ENCODE results near the gene TRIM6.
"Not testable (repeated sequence)": the region's sequence is repeated elsewhere in the genome, so short reads cannot be mapped to it uniquely, and the experiment has no call there.

TRIM6 gene

DNA sequence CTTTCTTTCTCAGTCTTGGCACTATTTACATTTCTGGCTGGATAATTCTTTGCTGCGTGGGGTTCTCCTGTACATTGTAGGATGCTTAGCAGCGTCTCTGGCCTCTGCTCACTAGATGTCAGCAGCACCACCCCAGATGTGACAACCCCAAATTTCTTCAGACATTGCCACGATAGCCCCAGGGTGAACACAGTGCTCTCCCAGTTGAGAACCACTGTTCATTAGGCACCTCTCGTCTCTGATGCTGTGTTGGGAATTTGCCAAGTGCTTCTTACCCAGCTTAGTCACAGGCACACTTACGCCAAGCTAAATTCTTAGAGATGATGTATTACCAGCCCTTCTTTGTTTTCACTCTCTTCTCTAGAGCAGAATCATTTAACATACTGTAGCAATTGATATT is 9.4 kb downstream of the TRIM6 start:
- no peak for DNase-seq

DNA sequence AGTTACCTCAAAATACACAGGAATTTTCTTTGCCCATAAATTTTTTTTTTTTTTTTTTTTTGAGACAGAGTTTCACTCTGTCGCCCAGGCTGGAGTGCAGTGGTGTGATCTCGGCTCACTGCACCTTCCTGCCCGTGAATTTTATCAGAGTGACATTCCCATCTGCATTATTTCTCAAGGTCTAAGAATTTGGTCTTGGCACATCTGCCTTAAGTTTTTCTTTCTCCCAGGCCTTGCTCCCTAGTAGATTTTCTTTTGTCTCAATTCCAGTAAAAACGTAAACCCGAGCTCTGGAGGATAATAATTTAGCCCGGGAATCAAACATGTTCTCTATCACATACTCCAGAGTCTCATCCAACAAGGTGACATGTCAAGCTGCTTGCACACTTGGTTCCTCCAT is 12.4 kb downstream of the TRIM6 start:
- no peak for DNase-seq

DNA sequence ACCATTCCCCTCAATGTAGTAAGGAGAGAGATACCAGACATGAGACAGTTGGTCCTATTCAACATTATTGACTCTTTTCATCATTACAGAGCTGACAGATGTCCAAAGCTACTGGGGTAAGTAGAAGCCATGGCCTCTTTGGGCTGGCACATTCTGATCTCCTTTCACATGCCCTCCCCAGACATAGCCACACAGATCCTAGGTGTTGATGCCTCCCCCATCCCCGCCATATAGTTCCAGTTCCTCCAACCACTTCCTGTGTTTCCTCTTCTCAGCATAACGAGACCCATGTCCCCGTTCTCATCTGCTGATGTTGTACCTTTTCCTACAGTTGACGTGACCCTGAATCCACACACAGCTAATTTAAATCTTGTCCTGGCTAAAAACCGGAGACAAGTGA is 14.0 kb downstream of the TRIM6 start:
- no peak for DNase-seq

DNA sequence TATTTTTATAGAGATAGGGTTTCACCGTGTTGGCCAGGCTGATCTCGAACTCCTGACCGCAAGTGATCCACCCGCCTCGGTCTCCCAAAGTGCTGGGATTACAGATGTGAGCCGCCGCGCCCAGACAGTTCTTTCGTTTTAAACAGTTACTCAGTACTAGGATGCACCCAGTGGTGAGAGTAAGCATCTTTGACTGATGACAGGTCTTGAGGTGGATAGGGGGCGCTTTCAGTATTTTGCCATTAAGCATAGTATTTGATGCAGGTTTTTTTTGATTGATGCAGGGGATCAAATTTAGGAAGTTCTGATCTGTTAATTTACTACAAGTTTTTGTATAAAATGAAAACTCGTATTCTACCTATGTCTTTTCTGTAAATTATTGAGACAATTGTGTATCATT is 15.2 kb downstream of the TRIM6 start:
- DNase-seq: no peak

DNA sequence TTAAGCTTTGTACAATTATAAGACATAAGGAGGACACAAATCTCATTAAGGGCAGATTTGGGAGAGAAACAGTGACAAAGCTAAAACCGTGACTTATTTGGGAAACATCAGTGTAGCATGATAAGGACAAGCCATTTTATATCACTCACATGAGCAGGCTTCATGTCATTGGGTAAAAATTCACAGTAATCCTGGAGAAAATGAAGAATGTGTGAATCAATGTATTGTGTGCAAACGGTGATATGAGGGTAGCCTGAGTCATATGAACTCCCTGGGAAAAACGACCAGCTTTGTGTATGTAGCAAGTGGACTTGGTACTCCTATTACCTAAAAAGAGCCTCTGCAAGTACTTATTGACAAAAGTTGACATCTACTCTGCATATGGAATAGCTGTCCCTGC is 22.4 kb downstream of the TRIM6 start:
- no peak for DNase-seq

DNA sequence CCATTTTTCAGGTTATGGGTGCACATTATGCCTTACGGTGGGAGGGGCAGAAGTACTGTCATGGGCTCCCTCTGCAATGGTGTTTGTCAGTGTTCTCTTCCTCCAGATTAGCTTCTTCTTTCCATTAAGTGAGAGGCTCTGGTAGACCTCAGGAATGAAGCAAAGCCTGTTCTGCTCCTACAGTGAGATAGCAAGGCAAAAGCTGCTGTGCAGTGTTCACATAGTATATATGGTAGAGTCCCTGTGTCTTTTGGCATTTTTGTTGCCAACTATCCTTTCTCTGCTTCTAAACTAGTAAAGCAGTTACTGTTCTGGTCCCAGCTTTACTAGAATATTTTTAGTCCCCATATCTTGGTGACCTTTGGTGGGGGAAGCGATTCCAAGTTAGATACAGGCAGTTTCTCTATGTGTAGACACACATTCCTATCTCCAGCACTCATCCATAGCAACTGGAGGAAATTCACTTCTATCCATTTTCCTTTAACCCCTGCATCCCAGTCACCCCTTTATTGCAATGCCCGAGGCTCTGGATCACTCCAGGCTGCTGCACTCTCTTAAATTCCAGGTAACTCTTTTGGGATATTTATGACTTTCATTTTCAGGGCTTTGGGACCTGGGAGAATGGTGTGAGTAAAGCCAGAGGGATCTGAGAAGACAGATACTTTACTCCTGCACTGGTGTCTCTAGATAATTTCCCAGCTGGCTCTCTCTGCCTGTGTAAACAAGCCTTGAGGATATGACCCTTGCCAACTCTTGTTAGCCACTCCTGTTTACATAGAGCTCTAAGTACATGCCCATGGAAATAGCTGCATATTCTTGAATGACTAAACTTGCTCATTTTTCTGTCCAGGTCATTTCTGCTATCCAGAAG is 24.4 kb downstream of the TRIM6 start:
- DNase-seq: no peak

DNA sequence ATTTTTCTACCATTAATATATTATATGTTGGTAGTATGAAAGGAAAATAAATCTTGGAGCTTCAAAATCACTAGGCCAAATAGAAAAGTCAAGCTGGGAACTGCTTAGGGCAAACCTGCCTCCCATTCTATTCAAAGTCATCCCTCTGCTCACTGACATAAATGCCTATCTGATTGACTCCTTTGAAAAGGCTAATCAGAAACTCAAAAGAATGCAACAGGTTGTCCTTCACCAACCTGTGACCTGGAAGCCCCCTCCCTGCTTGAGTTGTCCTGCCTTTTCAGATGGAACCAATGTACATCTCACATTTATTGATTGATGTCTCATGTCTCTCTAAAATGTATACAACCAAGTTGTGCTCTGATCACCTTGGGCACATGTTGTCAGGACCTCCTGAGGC is 25.1 kb downstream of the TRIM6 start:
- DNase-seq: no peak

DNA sequence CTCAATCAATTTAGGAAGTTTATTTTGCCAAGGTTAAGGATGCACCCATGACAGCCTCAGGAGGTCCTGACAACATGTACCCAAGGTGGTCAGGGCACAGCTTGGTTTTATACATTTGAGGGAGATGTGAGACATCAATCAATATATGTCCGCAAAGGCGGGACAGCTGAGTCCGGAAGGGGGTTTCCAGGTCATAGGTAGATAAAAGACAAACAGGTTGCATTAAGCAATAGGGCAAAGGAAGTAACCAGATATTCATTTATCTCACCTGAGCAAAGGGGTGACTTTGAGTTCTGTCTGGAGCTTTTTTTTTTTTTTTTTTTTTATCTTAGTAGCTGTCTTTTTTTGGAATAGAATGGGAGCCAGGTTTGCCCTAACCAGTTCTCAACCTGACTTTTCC is 26.4 kb downstream of the TRIM6 start:
- DNase-seq: no peak

DNA sequence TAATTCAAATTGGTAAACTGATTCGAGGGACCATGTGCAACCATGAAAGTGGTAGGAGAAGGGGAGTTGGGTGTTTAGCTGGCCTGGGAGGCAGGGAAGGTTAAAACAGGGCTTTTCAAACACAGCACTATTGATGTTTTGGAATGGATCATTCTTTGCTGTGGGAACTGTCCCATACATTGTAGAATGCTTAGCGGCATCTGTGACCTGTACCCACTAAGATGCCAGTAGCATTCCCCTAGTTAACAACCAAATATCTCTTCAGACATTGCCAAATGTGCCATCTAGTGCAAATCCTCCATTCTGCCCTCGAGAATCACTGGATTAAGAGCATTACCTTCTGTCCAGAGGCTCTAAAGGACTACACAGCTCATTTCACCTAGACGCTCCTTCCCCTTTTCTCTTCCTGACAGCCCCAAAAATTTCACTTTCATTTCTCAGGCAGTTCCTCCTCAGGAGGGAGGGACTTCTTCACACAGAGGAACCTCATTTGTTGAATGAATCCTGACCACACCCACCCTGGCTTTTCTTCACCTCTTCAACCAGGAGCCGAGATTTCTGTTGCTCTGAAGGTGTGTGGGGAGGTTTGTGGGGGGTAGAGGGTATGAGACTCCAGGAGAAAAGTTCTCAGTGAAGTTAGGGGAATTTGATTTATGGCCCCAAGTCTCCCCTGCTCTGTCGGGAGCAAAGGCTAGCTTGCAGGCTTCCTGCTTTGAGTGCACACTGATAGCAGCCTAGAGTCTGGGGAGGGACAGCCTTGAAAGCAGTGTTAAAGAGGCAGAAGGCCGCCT is 28.2 kb downstream of the TRIM6 start, which contains the start of gene TRIM34:
TSS of gene TRIM34 (plus strand) at position 513 of the 791 bp plus-strand sequence. CDS start 7,331 bp downstream, outside the sequence.
- no peak for DNase-seq

DNA sequence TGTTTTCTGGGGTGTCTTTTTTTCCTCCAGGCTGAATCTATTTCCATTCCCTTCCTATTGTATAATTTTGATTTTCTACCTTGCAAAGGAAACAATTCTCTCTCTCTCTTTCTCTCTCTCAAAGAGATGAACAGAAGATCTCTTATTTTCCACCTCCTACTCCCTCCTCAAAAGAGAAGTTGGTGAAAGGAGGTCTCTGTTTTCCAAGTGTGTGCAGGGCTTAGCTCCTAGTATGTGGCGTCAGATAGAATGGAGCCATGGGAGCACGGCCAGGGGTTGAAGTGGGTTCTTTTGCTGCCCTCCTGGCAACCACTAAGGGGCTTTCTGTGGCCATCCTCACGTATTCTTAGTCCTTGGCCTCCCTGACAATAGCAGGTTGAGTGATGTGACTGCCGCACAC is 28.8 kb downstream of the TRIM6 start:
- DNase-seq: no peak

DNA sequence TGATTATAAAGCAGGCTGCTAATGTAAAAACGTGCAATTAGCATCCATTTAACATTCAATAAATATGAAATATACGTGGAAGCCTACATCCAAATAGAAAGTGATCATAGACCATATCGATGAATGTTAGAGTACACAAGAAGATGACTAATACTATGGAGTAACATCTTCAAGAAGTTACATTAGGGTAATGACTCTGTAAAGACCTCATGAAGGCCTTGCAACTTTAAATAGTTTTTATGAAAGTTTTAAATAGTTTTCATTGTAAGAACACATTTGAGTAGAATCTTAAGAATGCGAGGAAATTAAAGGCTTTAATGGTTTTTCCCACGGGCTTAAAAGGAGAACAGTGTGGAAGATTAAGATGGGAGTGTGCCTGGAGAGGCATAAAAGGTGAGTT is 29.8 kb downstream of the TRIM6 start:
- DNase-seq: no peak

DNA sequence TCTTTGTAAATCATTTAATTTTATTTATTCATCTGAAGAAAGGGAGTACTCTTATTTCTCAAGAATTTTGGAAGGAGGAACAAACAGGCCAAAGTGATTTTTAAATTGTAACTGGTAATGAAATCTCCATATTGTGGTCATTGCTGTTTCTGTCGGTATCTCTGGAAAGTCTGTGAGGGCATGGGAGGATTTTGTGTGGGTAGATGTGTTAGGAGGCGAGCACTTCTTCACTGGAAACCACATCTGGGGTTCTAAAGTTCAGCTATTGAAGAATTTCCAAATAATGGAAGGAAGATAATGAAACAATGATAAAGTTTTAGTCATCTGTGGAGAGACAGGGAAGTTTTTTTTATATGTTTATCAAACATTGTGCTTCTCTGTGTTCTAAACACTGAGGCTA is 35.0 kb downstream of the TRIM6 start:
- DNase-seq: no peak

DNA sequence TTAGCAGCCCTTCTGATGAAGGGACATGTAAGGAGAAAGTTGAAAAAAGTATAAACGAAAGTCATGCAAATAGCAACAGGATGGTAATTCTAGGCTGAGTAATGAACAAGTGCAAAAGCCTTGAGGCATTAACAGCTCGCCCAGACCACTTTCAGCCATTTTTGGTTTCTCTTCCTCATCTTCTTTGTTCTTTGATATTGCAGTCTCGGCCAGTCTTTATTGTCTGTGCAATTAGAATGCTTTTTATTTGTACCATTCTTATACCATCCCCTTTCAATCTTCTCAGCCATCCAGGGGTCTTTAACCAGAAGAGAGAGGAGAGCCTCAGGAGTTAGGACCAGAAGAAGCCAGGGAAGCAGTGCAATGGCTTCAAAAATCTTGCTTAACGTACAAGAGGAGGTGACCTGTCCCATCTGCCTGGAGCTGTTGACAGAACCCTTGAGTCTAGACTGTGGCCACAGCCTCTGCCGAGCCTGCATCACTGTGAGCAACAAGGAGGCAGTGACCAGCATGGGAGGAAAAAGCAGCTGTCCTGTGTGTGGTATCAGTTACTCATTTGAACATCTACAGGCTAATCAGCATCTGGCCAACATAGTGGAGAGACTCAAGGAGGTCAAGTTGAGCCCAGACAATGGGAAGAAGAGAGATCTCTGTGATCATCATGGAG is 35.7 kb downstream of the TRIM6 start:
- DNase-seq: no peak

DNA sequence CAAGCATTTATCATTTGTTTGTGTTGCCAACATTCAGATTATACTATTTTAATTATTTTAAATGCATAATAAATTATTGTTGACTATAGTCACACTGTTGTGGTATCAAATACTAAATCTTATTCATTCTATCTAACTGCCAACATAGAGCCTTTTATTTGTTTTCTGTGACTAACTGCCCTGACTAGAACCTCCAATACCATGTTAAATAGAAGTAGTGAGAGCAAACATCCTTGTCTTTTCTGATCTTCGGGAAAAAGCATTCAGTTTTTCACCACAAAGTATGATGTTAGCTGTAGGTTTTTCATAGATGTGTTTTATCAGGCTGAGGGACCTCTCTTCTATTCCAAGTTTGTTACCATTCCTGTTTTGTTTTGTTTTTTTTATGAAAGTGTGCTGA is 43.5 kb downstream of the TRIM6 start:
- no peak for DNase-seq

DNA sequence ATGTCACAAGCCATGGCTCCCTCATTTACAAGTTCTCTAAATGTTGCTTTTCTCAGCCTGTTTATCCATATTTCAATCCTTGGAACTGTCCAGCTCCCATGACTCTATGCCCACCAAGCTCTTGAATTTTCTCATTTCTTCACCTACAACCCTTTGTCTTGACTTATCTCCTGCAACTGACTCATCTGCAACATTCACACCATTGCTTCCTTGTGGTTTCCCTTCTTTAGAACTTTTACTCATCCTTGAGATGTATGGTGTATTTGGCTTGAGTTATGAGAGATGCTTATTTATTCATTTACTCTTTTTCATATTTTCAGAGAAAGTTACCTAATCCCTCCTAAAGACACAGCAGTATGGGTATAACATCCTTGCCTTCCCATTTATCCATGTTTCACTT is 47.1 kb downstream of the TRIM6 start:
- no peak for DNase-seq

DNA sequence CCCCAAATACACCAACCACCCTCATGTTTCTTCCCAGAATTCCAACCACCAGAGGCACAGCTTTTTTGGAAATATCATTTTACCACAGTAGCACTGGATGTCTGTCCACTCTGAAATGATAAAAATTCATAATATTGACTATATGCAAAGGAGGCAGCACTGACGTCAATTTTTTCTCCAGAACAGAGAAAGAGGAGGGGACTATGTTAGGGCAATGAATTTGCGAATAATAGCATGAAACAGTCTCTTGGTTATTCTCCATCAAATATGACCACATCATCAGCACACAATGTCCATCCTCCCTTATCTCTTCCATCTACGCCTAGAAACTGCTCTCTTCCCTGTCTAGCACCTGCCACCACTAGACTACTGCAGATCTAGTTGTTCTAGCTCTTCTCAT is 49.7 kb downstream of the TRIM6 start:
- DNase-seq: no peak

DNA sequence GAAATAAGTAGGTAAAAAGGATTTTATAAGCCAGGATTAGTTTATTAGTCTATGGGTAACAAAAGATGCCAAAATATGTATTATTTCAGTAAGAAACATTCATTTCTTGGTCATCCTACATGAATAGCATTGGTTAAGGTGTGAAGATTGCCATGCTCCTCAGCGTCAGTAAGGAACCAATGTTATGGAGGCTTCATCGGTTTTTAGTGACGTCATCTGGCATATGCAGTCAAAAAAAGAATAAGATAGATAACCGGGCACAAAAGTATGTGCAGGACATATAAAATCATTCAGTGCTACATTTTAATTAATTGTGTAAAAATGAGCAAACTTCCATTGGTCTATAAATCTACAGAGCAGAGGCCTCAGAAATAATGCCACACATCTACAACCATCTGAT is 59.0 kb downstream of the TRIM6 start:
- DNase-seq: no peak

DNA sequence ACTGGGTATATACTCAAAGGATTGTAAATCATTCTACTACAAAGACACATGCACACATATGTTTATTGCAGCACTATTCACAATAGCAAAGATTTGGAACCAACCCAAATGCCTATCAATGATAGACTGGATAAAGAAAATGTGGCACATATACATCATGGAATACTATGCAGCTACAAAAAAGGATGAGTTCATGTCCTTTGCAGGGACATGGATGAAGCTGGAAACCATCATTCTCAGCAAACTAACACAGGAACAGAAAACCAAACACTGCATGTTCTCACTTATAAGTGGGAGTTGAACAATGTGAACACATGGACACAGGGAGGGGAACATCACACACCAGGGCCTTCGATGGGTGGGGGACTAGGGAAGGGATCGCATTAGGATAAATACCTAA is 60.5 kb downstream of the TRIM6 start:
- not testable (repeated sequence) for DNase-seq

DNA sequence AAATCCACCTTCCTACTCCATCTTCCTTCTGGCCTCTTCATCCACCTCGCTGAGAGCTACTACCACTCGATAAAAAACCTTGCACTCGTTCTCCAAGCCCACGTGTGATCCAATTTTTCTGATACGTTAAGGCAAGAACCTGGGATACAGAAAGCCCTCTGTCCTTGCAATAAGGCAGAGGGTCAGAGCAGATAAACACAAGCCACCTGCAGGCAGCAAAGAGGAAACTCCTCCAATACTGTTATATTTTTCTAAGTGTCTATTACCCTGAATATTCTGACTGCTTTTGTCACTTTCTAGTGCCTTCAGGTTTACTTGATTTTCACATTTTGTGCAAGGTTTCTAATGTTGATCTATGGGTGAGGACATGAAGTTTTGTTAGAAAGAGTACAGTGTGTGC is 61.9 kb downstream of the TRIM6 start:
- no peak for DNase-seq

Measured in NCI-H2227 treated with DMSO at 0.1 percent for 48 hours (cell line).